H1 (cell line): ENCODE data around the gene PRCD. TPM values are rescaled to one million over a fixed set of nuclear protein-coding genes. Genes with fewer than 3 reads are reported as not detected.

Source experiments
- CTCF ChIA-PET: fragments of 300-600 bp; sonication (Branson Sonifier 250); formaldehyde crosslinking; loops from one replicate; lab custom pipeline; 2021; ENCODE audit not compliant: partially characterized antibody; lab: Charles Lee
- POLR2A ChIA-PET: fragments of 300-600 bp; sonication (Branson Sonifier 250); formaldehyde crosslinking; loops from one replicate; lab custom pipeline; 2021; ENCODE audit warnings: inconsistent platforms; ENCODE audit not compliant: partially characterized antibody; lab: Charles Lee
- DNase-seq, 2 experiments: peaks; one replicate each; pipeline versions ENCODE4 v3.0.0 to v3.0.0-alpha.2; 2010 to 2022; ENCODE audit warnings: low spot score in 2 of 2, low read depth in 1 of 2, mixed read lengths in 1 of 2
- FAIRE-seq: peaks from 2 replicates; lab custom pipeline; 2011; peaks lifted over from hg19 to GRCh38; lab: Jason Lieb, UNC
- H2AFZ ChIP-seq: 2 replicates; pipeline ENCODE4 v1.8.1; 2012; ENCODE audit warnings: low read length, inconsistent platforms
- H2AK5ac ChIP-seq: 2 replicates; pipeline ENCODE4 v1.6.1; 2013; ENCODE audit warnings: low read depth, low read length
- H2BK120ac ChIP-seq: replicated peaks from 2 replicates; pipeline ENCODE3; 2013; ENCODE audit warnings: low read depth, low read length, inconsistent platforms
- H2BK12ac ChIP-seq: 2 replicates; pipeline ENCODE4 v1.6.1; 2013; ENCODE audit warnings: low read depth, low read length
- H2BK15ac ChIP-seq: 2 replicates; pipeline ENCODE4 v1.6.1; 2013; ENCODE audit warnings: low read length
- H2BK20ac ChIP-seq: 2 replicates; pipeline ENCODE4 v1.6.1; 2013; ENCODE audit warnings: low read length
- H2BK5ac ChIP-seq: 2 replicates; pipeline ENCODE4 v1.6.1; 2013; ENCODE audit warnings: low read depth, low read length
- H3K14ac ChIP-seq: 2 replicates; pipeline ENCODE4 v1.6.1; 2013; ENCODE audit warnings: inconsistent platforms; ENCODE audit not compliant: insufficient read length
- H3K18ac ChIP-seq: 2 replicates; pipeline ENCODE4 v1.6.1; 2013; ENCODE audit warnings: low read length; ENCODE audit errors: extremely low read depth
- H3K23ac ChIP-seq: 2 replicates; pipeline ENCODE4 v1.6.1; 2013; ENCODE audit warnings: inconsistent platforms; ENCODE audit not compliant: insufficient read length
- H3K23me2 ChIP-seq: 2 replicates; pipeline ENCODE4 v1.6.1; 2013; ENCODE audit warnings: low read depth, low read length
- H3K27ac ChIP-seq: 2 replicates; pipeline ENCODE4 v1.6.1; 2011; ENCODE audit warnings: low read depth, low read length, inconsistent platforms
- H3K27me3 ChIP-seq, 4 experiments: replicated peaks in 1 of 4; 1 replicate in 1 of 4; 2 replicates in 3 of 4; pipeline versions ENCODE4 v1.6.1 to v1.8.1; 2011 to 2013; ENCODE audit warnings: low read length in 3 of 4, mild to moderate bottlenecking in 3 of 4, inconsistent platforms in 2 of 4, mixed read lengths in 2 of 4, moderate library complexity in 1 of 4; ENCODE audit not compliant: control insufficient read depth in 3 of 4, insufficient read depth in 3 of 4; ENCODE audit errors: extremely low read depth in 1 of 4
- H3K36me3 ChIP-seq, 4 experiments: 2 replicates each; pipeline versions ENCODE4 v1.6.1 to v1.8.1; 2011 to 2013; ENCODE audit warnings: mild to moderate bottlenecking in 4 of 4, low read length in 3 of 4, moderate library complexity in 2 of 4, control low read depth in 1 of 4, inconsistent platforms in 1 of 4; ENCODE audit not compliant: insufficient read depth in 4 of 4, control insufficient read depth in 2 of 4
- H3K4ac ChIP-seq: replicated peaks from 2 replicates; pipeline ENCODE3; 2013; ENCODE audit warnings: low read length, low read depth, mixed read lengths, inconsistent platforms; ENCODE audit not compliant: insufficient read length
- H3K4me1 ChIP-seq, 4 experiments: replicated peaks in 1 of 4; 1 replicate in 1 of 4; 2 replicates in 3 of 4; pipeline versions ENCODE4 v1.6.1 to v1.8.1; 2011 to 2013; ENCODE audit warnings: low read length in 3 of 4, inconsistent platforms in 2 of 4, mixed read lengths in 1 of 4; ENCODE audit not compliant: insufficient read depth in 4 of 4, control insufficient read depth in 3 of 4
- H3K4me2 ChIP-seq, 2 experiments: 2 replicates each; pipeline versions ENCODE4 v1.6.1 to v1.8.1; 2011 to 2013; ENCODE audit warnings: low read depth in 2 of 2, low read length in 2 of 2, control low read depth in 1 of 2, inconsistent platforms in 1 of 2, mild to moderate bottlenecking in 1 of 2; ENCODE audit not compliant: insufficient read depth in 1 of 2
- H3K4me3 ChIP-seq, 4 experiments: fragments of 200-600, 300-600 bp in 1 of 4; sonication (generic), shearing (Covaris generic), sonication (Bioruptor Twin) in 1 of 4; 2 replicates each; pipeline versions ENCODE4 v1.5.1 to v1.8.1; 2011 to 2016; ENCODE audit warnings: low read length in 4 of 4, low read depth in 3 of 4, control low read depth in 2 of 4, inconsistent platforms in 2 of 4, mild to moderate bottlenecking in 2 of 4, mixed read lengths in 1 of 4, moderate library complexity in 1 of 4; ENCODE audit not compliant: insufficient read depth in 2 of 4; ENCODE audit errors: extremely low read depth in 1 of 4
- H3K56ac ChIP-seq: replicated peaks from 2 replicates; pipeline ENCODE3; 2013; ENCODE audit warnings: low read depth, mild to moderate bottlenecking, mixed read lengths, low read length, inconsistent platforms; ENCODE audit not compliant: insufficient read length
- H3K79me1 ChIP-seq: 2 replicates; pipeline ENCODE4 v1.6.1; 2013; ENCODE audit warnings: low read depth, low read length, control low read depth
- H3K79me2 ChIP-seq, 2 experiments: 2 replicates each; pipeline versions ENCODE4 v1.6.1 to v1.8.1; 2012 to 2013; ENCODE audit warnings: low read length in 2 of 2, mild to moderate bottlenecking in 2 of 2, inconsistent platforms in 1 of 2; ENCODE audit not compliant: insufficient read depth in 2 of 2, control insufficient read depth in 1 of 2
- H3K9ac ChIP-seq, 4 experiments: replicated peaks in 1 of 4; 1 replicate in 1 of 4; 2 replicates in 3 of 4; pipeline versions ENCODE4 v1.6.1 to v1.8.1; 2011 to 2013; ENCODE audit warnings: low read depth in 3 of 4, low read length in 3 of 4, control low read depth in 2 of 4, mild to moderate bottlenecking in 2 of 4, moderate library complexity in 2 of 4, inconsistent platforms in 1 of 4; ENCODE audit errors: extremely low read depth in 1 of 4
- H3K9me3 ChIP-seq, 2 experiments: 2 replicates each; pipeline versions ENCODE4 v1.6.1 to v1.8.1; 2012 to 2013; ENCODE audit warnings: mild to moderate bottlenecking in 2 of 2, moderate library complexity in 2 of 2, control low read depth in 1 of 2, inconsistent platforms in 1 of 2, low read depth in 1 of 2, low read length in 1 of 2, mixed read lengths in 1 of 2; ENCODE audit not compliant: insufficient read depth in 2 of 2
- H4K20me1 ChIP-seq, 2 experiments: replicated peaks in 1 of 2; 2 replicates each; pipeline versions ENCODE3 to v1.8.1; 2011 to 2013; ENCODE audit warnings: inconsistent platforms in 2 of 2, low read length in 2 of 2, mild to moderate bottlenecking in 1 of 2; ENCODE audit not compliant: insufficient read depth in 2 of 2, control insufficient read depth in 1 of 2
- H4K5ac ChIP-seq: 2 replicates; pipeline ENCODE4 v1.6.1; 2013; ENCODE audit warnings: low read length, low read depth, mixed read lengths, inconsistent platforms; ENCODE audit not compliant: insufficient read length
- H4K8ac ChIP-seq: 2 replicates; pipeline ENCODE4 v1.8.0; 2013; ENCODE audit warnings: mild to moderate bottlenecking, moderate library complexity, low read length, inconsistent platforms; ENCODE audit not compliant: insufficient read depth; ENCODE audit errors: extremely low read depth
- H4K91ac ChIP-seq: replicated peaks from 2 replicates; pipeline ENCODE3; 2013; ENCODE audit warnings: low read length, mixed read lengths, inconsistent platforms; ENCODE audit not compliant: insufficient read length
- NRF1 ChIP-seq: IDR thresholded peaks from 2 replicates; pipeline ENCODE4 v1.6.1; 2011; ENCODE audit warnings: mild to moderate bottlenecking, low read depth, low read length, improper control_type of control experiment
- POLR2AphosphoS5 ChIP-seq: IDR thresholded peaks from 2 replicates; pipeline ENCODE4 v1.6.1; 2011; ENCODE audit warnings: low read depth, low read length
- SIRT6 ChIP-seq: IDR thresholded peaks from one replicate; pipeline ENCODE4 v1.7.1; 2012; ENCODE audit warnings: low read length, inconsistent platforms
- WGBS, 2 experiments: shearing (Covaris generic) in 1 of 2; methylation state at CpG; one replicate each; pipeline versions ENCODE4 v1.1.6 to v1.1.7; 2013 to 2015; ENCODE audit warnings: low lambda C conversion rate in 2 of 2, mixed read lengths in 2 of 2, inconsistent platforms in 1 of 2, low coverage in 1 of 2, missing lambda C conversion rate in 1 of 2; ENCODE audit not compliant: insufficient replicate concordance in 2 of 2, insufficient coverage in 1 of 2, insufficient read length in 1 of 2; ENCODE audit errors: extremely low coverage in 1 of 2, missing lambda C conversion rate in 1 of 2; 5-methylcytosine and 5-hydroxymethylcytosine counted together
- polyA plus RNA-seq, 7 experiments: library from polyadenylated mRNA; depleted of rRNA in 3 of 7; stranded (reverse) in 5 of 7; unstranded in 2 of 7; fragments of >200 nt in 5 of 7; fragments of 200-250 nt in 2 of 7; gene quantifications; 1 replicate in 5 of 7; 2 replicates in 1 of 7; 4 replicates in 1 of 7; pipeline versions ENCODE4 v1.2.1 to v1.2.3, GENCODE V29; 2011 to 2013; ENCODE audit warnings: missing spikeins in 2 of 7, mixed read lengths in 2 of 7
- total RNA-seq: library from RNA; stranded (reverse); fragmentation: NEBNext Ultra II Directional; extraction: Animal tissue kit (Norgen Biotek cat#: 25700); gene quantifications from 2 replicates; pipeline ENCODE4 v1.2.1, GENCODE V29; 2021

Gene PRCD
- total and polyA plus RNA-seq, 2 of the 8 experiments (the other 6 are each of a cell fraction or from before 2014, with no cell fraction given): 0.77 to 2.1 TPM

- H4K20me1 ChIP-seq: peaks cover 37 to 39% of the 10 kb centered on the region in 2 experiments
- H2BK120ac ChIP-seq: no peak overlapping the region
- H3K56ac ChIP-seq: no peak overlapping the region
- H3K14ac ChIP-seq: no peak overlapping the region
- H2BK20ac ChIP-seq: no peak overlapping the region
- TF ChIP-seq POLR2AphosphoS5 (peak; percentile 37; the same call in 1 of the 2 replicates), NRF1 (no peak), SIRT6 (no peak)
- no peak overlapping the region for H2BK12ac ChIP-seq
- H3K23ac ChIP-seq: no peak overlapping the region
- DNase-seq: no peak
- H3K27ac ChIP-seq: no peak overlapping the region
- H4K91ac ChIP-seq: no peak overlapping the region
- H3K4me1 ChIP-seq: peaks cover 2 to 10% (median 5%) of the 10 kb centered on the region in 4 experiments; a peak in 6 of 7 replicates
- H2AK5ac ChIP-seq: no peak overlapping the region
- no peak overlapping the region for H3K4me3 ChIP-seq
- H2AFZ ChIP-seq: no peak overlapping the region
- H3K9me3 ChIP-seq: no peaks in the 10 kb centered on the region
- no peaks in the 10 kb centered on the region; the same call in 1 of the 2 replicates for H3K23me2 ChIP-seq
- no peak for FAIRE-seq
- H3K79me1 ChIP-seq: peaks cover 12% of the 10 kb centered on the region
- no peak overlapping the region for H3K18ac ChIP-seq
- no peaks in the 10 kb centered on the region for H3K27me3 ChIP-seq
- H2BK5ac ChIP-seq: no peak overlapping the region
- no peak overlapping the region for H3K4ac ChIP-seq
- 89% methylated on average over 6 of the region's 6 CpGs; no CpG with 5 or more reads in 1 of the 2 experiments for WGBS, 2 experiments
- CTCF ChIA-PET: interaction anchor here (0.6 to 1.7 kb wide), 5 partner anchors 11 to 121 kb away, joined by 3 to 4 read pairs (median 3); no protein-coding TSS in a partner anchor
- H3K36me3 ChIP-seq: peaks cover 24 to 72% (median 50%) of the 10 kb centered on the region in 4 experiments
- H4K8ac ChIP-seq: no peak overlapping the region
- H4K5ac ChIP-seq: no peak overlapping the region
- POLR2A ChIA-PET: interaction anchor here (0.6 to 8.0 kb wide), 4 partner anchors 7 to 173 kb away, joined by 4 to 133 read pairs (median 4); a partner anchor contains a TSS
- peaks cover 22 to 51% of the 10 kb centered on the region in 2 experiments for H3K79me2 ChIP-seq
- H2BK15ac ChIP-seq: no peak overlapping the region
- no peak overlapping the region for H3K9ac ChIP-seq
- H3K4me2 ChIP-seq: no peak overlapping the region
Measured at GRCh38 chr17:76562734-76563148, 22.9 kb downstream of the PRCD start.
